NCI-H1092 treated with DMSO at 0.1 percent for 48 hours (cell line): Measurements from ENCODE around the gene NSMCE4A.
"Not testable (repeated sequence)": the region's sequence is repeated elsewhere in the genome, so short reads cannot be mapped to it uniquely, and the experiment has no call there.

ENCODE experiments used
- DNase-seq: peaks from one replicate; lab custom pipeline; 2025; lab: John Stamatoyannopoulos, UW

The NSMCE4A gene, protein sequence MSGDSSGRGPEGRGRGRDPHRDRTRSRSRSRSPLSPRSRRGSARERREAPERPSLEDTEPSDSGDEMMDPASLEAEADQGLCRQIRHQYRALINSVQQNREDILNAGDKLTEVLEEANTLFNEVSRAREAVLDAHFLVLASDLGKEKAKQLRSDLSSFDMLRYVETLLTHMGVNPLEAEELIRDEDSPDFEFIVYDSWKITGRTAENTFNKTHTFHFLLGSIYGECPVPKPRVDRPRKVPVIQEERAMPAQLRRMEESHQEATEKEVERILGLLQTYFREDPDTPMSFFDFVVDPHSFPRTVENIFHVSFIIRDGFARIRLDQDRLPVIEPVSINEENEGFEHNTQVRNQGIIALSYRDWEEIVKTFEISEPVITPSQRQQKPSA

GRCh38 chr10:121974535-121975294 lies at the start of gene NSMCE4A:
Gene NSMCE4A, minus strand, starts transcription at chr10:121975217. Its CDS starts 52 bp downstream, at chr10:121975165.
- DNase-seq, result peak; percentile 48

GRCh38 chr10:122023257-122023656 lies 48.2 kb upstream of the NSMCE4A start:
- not testable (repeated sequence) for DNase-seq

DNA sequence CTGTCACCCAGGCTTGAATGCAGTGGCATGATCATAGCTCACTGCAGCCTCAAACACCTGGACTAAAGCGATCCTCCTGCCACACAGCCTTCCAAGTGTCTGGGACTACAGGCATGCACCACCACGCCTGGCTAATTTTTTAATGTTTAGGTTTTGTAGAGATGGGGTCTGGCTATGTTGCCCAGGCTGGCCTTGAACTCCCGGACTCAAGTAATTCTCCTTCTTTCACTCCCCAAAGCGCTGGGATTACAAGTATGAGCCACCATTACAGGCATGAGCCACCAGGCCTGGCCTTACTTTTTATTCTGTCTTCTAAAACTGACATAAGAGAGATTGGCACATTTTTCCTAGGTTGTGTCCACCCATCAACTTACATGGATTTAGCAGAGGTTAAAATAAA lies 47.3 kb upstream of the NSMCE4A start:
- no peak for DNase-seq

- DNase-seq, result no peak
Observed at GRCh38 chr10:122021828-122022227, 46.8 kb upstream of the NSMCE4A start.

GRCh38 chr10:122021379-122021778 lies 46.4 kb upstream of the NSMCE4A start:
- no peak for DNase-seq

- DNase-seq, result no peak
Observed at GRCh38 chr10:122020226-122020625, 45.2 kb upstream of the NSMCE4A start.

GRCh38 chr10:122019414-122019975 lies 44.5 kb upstream of the NSMCE4A start:
- no peak for DNase-seq

DNA sequence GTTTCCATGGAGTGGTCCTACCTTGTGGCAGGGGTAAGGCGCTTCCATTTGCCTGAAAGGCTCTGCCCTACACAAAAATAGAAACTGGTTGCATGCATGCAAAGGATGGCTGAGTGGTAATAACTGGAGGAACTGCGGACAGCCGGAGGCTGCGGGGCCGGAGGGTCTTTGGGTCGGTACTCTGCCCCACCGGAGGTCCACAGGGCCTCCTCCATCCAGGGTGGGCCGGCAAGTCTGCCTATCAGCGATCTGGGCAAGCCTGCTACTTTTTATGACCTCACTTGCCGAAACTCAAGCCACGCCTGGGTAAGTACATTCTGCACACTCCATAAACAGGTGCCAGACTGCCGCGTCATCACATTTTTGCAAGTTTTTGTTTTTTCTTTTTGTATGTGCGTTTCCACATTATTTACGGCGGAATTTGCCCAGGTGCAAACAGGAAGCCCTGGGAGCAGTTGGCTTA lies 44.0 kb upstream of the NSMCE4A start:
- no peak for DNase-seq

GRCh38 chr10:122018491-122018890 lies 43.5 kb upstream of the NSMCE4A start:
- no peak for DNase-seq

DNA sequence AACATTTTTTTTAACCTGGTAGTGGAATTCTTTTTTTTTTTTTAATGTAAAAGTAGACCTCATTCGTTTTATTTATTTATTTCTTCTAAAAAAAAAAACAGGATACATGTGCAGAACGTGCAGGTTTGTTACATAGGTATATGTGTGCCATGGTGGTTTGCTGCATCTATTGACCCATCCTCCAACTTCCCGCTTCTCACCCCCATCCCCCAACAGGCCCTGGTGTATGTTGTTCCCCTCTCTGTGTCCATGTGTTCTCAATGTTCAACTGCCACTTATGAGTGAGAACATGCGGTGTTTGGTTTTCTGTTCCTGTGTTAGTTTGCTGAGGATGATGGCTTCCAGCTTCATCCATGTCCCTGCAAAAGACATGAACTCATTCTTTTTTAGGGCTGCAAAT lies 42.9 kb upstream of the NSMCE4A start:
- DNase-seq, result not testable (repeated sequence)

GRCh38 chr10:122014652-122015248 lies 39.7 kb upstream of the NSMCE4A start:
- no peak for DNase-seq

GRCh38 chr10:122013311-122013780 lies 38.3 kb upstream of the NSMCE4A start:
- DNase-seq, result no peak

DNA sequence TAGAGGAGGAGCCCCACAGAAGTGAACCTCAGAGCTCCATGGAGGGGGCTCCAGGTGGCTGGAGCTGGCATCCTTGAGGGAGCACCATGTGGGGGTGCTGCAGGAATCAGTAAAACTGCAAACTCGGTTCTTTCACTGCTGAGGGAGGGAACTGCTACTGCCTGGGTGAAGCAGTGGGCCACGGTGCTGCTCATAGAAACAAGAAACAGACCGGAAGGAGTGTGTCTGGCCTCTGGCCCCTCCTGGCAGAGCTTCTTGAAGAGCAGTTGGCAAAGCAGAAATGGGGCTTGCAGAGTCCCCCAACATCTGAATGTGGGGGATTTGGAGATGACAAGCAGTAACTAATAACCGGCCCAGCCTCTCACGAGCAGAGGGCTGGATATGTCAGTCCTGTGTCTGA lies 37.7 kb upstream of the NSMCE4A start:
- DNase-seq, result no peak

- DNase-seq, result no peak
Observed at GRCh38 chr10:122010405-122011050, 35.5 kb upstream of the NSMCE4A start.

- DNase-seq, result no peak
Observed at GRCh38 chr10:122007415-122007814, 32.4 kb upstream of the NSMCE4A start.

DNA sequence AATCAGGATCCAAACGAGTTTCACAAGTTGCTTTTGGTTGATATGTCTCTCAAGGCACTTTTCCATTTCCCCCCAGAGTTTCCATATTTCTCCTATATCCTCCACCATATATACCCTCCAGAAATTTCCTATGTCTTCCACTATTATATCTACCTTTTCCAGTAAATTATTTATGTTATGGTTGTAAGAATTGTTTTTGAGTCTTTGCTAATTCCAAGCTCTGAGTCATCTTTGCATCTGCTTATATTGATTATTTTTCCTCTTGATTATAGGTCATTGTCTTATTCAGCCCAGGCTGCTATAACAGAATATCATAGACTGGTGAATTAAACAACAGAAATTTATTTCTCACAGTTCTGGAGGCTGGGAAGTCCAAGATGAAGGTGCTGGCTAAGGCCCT lies 26.7 kb upstream of the NSMCE4A start:
- DNase-seq, result no peak

DNA sequence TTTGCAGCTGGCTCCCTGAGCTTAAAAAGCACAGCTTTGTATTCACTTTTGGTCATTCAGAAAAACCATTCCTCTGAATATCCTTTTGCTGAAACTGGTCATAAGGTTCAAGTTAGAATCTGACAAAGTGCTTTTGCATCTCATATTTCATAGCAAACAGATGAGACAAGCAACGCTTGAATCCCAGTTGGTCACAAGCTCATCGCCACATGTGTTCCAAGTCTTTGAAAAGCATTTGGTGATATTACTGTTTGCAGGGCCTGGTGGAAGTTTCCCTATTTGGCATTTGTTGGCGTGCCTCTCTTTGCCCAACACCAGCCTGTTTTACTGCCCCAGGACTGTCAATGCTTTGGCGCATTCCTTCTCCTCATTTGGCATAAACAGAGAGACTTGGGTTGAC lies 24.3 kb upstream of the NSMCE4A start:
- DNase-seq, result no peak

DNA sequence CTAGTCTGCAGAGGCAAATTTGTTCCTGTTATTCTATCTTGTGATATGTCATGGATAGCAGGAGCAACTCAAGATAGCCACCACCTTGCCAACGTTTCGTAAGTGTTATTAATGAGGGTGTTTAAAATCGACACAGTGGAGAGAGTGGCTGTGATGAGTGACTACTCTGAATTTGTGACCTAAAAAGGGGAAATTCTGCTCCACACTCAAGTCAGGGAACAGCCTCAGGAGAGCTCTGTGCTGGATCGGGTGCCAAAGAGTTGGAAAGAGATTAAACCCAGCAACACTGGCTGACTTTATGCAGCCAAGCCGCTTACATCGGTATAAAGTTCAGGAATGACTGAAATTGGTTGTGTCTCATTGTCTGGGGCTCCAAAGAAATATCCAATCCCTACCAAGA lies 23.4 kb upstream of the NSMCE4A start:
- no peak for DNase-seq

- no peak for DNase-seq
Observed at GRCh38 chr10:121994429-121994941, 19.5 kb upstream of the NSMCE4A start.

DNA sequence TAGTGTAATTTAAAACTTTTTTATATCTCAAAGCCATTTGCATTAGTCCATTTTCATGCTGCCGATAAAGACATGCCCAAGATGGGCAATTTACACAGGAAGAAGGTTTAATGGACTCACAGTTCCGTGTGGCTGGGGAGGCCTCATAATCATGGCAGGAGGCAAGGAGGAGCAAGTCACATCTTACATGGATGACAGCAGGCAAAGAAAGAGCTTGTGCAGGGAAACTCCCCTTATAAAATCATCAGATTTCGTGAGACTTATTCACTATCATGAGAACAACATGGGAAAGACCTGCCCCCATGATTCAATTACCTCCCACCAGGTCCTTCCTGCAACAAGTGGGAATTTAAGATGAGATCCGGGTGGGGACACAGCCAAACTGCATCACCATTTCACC lies 16.7 kb upstream of the NSMCE4A start:
- not testable (repeated sequence) for DNase-seq

DNA sequence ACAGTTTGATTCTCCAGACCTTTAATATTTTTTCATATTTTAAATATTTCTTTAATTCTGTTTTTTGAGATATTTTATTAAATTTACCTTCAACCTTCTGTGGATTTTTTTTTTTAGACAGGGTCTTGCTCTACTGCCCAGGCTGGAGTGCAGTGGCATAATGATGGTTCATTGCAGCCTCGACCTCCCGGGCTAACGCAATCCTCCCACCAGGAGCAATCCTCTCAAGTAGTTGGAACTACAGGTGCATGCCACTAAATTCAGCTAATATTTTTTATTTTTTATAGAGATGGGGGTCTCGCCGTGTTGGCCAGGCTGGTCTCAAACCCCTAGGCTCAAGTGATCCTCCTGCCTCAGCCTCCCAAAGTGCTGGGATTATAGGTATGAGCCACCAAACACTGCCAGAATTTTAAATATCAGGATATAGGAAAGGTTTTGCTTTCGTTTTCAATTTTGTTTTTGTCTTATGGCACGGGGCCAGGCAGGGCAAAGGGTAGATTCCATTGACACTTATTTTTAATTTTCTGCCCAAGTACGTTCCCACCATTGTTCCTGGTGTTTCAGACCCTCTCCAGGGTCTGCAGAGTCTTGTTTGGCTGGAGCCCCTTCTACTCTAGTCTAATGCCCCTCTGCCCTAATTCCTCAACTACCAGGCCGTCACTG lies 15.1 kb upstream of the NSMCE4A start:
- no peak for DNase-seq
